Esophagus muscularis mucosa (tissue), 4 donors: ENCODE data around the gene ARHGAP21.

Experiments
- EP300 ChIP-seq: sonication (generic); formaldehyde crosslinking; IDR thresholded peaks from one replicate; pipeline ENCODE4 v1.6.1; 2017; ENCODE audit warnings: antibody characterized with exemption
- POLR2A ChIP-seq: fragments of 450-650 bp; IDR thresholded peaks from one replicate; pipeline ENCODE4 v1.6.1; 2017; ENCODE audit warnings: antibody characterized with exemption, moderate library complexity, mild to moderate bottlenecking, low read depth
- POLR2AphosphoS5 ChIP-seq, 2 donors: sonication (generic); formaldehyde crosslinking; IDR thresholded peaks; one replicate each; pipeline ENCODE4 v1.6.1; 2017; ENCODE audit warnings: antibody characterized with exemption in 2 of 2
- TF ChIP-seq, protein P1 (sequence below), 3 experiments: fragments of 200-600 bp in 2 of 3; fragments of 450-650 bp in 1 of 3; sonication (generic) in 2 of 3; IDR thresholded peaks; one replicate each; pipeline ENCODE4 v1.5.1; 2017 to 2019; ENCODE audit warnings: antibody characterized with exemption in 3 of 3, mild to moderate bottlenecking in 2 of 3, moderate library complexity in 1 of 3

- TF ChIP-seq, protein P1, sequence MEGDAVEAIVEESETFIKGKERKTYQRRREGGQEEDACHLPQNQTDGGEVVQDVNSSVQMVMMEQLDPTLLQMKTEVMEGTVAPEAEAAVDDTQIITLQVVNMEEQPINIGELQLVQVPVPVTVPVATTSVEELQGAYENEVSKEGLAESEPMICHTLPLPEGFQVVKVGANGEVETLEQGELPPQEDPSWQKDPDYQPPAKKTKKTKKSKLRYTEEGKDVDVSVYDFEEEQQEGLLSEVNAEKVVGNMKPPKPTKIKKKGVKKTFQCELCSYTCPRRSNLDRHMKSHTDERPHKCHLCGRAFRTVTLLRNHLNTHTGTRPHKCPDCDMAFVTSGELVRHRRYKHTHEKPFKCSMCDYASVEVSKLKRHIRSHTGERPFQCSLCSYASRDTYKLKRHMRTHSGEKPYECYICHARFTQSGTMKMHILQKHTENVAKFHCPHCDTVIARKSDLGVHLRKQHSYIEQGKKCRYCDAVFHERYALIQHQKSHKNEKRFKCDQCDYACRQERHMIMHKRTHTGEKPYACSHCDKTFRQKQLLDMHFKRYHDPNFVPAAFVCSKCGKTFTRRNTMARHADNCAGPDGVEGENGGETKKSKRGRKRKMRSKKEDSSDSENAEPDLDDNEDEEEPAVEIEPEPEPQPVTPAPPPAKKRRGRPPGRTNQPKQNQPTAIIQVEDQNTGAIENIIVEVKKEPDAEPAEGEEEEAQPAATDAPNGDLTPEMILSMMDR (IDR thresholded peaks at IDR 0.05) = peak; percentile 36 to 68 (median 44)
- no peak for TF ChIP-seq POLR2A
- TF ChIP-seq POLR2AphosphoS5 (IDR thresholded peaks at IDR 0.05) = no peak
- no peak for TF ChIP-seq EP300
Observed at GRCh38 chr10:24556750-24557742, 166.6 kb downstream of the ARHGAP21 start.
